ENCODE data around the gene CALCB. TPM values are rescaled to one million over a fixed set of nuclear protein-coding genes. Genes with fewer than 3 reads are reported as not detected.

CALCB gene
- total and polyA plus RNA-seq, 10 of the 15 experiments (the other 5 are each of a cell fraction or from before 2014, with no cell fraction given) = 0.09 to 0.28 (median 0.12) TPM; not detected in 3

GRCh38 chr11:15075162-15075526 is 1.8 kb downstream of the CALCB start:
- POLR2A ChIA-PET = no interaction called here
- 22% methylated on average over 4 of the region's 4 CpGs for WGBS (ENCODE audit: insufficient coverage, insufficient replicate concordance, low lambda C conversion rate, missing lambda C conversion rate)

More at GRCh38 chr11:15075162-15075526, 1.8 kb downstream of the CALCB start:
- H3K36me3 ChIP-seq (ENCODE audit: control insufficient read depth in 2 of 2, insufficient read depth in 2 of 2, low read length in 1 of 2) = no peaks in the 10 kb centered on the region
- RAD21 ChIA-PET (ENCODE audit: unreplicated experiment) = interaction anchor here (0.6 to 1.5 kb wide), 3 partner anchors 155 to 169 kb away, joined by 3 to 5 read pairs (median 3); no protein-coding TSS in a partner anchor
- H3K27ac ChIP-seq (ENCODE audit: control insufficient read depth, insufficient read depth) = no peak overlapping the region
- no peaks in the 10 kb centered on the region for H3K79me2 ChIP-seq (ENCODE audit: control insufficient read depth, insufficient read depth, low read length)
- 0 out of 4 replicates have a peak, but pooled peaks cover 0 to 2% of the 10 kb centered on the region in 2 experiments for H3K27me3 ChIP-seq (replicated peaks in 1 of 2; ENCODE audit: control insufficient read depth in 2 of 2, insufficient read depth in 2 of 2, low read length in 1 of 2)
- CTCF ChIA-PET = interaction anchor here (0.7 to 3.4 kb wide), 17 partner anchors 9 to 537 kb away, joined by 3 to 43 read pairs (median 4); no protein-coding TSS in a partner anchor
- no peak for DNase-seq (ENCODE audit: low read depth, low spot score)
- H3K9ac ChIP-seq (ENCODE audit: control insufficient read depth, insufficient read depth, low read length) = no peak overlapping the region
- FAIRE-seq = no peak
- no peak; the same call in 2 of the 3 replicates for ATAC-seq
- H3K4me2 ChIP-seq (ENCODE audit: control insufficient read depth, insufficient read depth) = no peak overlapping the region
- in situ Hi-C loops (cut with MboI) = no loop called here
- H3K9me3 ChIP-seq (replicated peaks; ENCODE audit: control insufficient read depth, insufficient read depth, low read length) = no peaks in the 10 kb centered on the region; the same call in 2 of the 3 replicates
- H3K4me1 ChIP-seq (ENCODE audit: control insufficient read depth, insufficient read depth, low read length) = no peaks in the 10 kb centered on the region
- intact Hi-C loops (cut with micrococcal nuclease; ENCODE audit: unreplicated experiment) = loop anchor here (1.0 to 10.0 kb wide), 4 partner anchors 102 to 540 kb away; partner anchors contain the start of gene CALCA
- no peak for TF ChIP-seq EED (IDR thresholded peaks at IDR 0.05; ENCODE audit: low read depth)
- no peak for TF ChIP-seq RELB (IDR thresholded peaks at IDR 0.05; ENCODE audit: low read depth)
- no peak for TF ChIP-seq KDM1A (IDR thresholded peaks at IDR 0.05; ENCODE audit: borderline replicate concordance)
- TF ChIP-seq FOXK2 (IDR thresholded peaks at IDR 0.05) = no peak
- TF ChIP-seq SRF (IDR thresholded peaks at IDR 0.05; ENCODE audit: low read depth in 2 of 2, low read length in 2 of 2) = no peak
- no peak for TF ChIP-seq DPF2 (IDR thresholded peaks at IDR 0.05)
- no TSS peak for BruUV-seq (replicated peaks)
- H3K4me3 ChIP-seq = no peak overlapping the region
- SMC1A ChIA-PET (ENCODE audit: uncharacterized antibody, unreplicated experiment) = interaction anchor here (1.1 to 3.0 kb wide), 3 partner anchors 25 to 284 kb away, joined by 3 to 22 read pairs (median 4); no protein-coding TSS in a partner anchor
- no peak overlapping the region for H2AFZ ChIP-seq (ENCODE audit: control insufficient read depth, low read depth, low read length)
- no peaks in the 10 kb centered on the region for H4K20me1 ChIP-seq (ENCODE audit: control insufficient read depth, insufficient read depth)
